Heart left ventricle (tissue), 13 donors: ENCODE data around the gene ASB15.

ENCODE experiments used
- CTCF ChIP-seq, 12 donors: fragments of 200-600 bp; sonication (generic) in 4 of 12; IDR thresholded peaks; one replicate each; pipeline versions ENCODE4 v1.5.0 to v1.8.0; 2018 to 2022; ENCODE audit warnings: antibody characterized with exemption in 12 of 12, mild to moderate bottlenecking in 5 of 12
- POLR2A ChIP-seq, 2 donors: fragments of 450-650 bp; IDR thresholded peaks; one replicate each; pipeline ENCODE4 v1.6.1; 2017; ENCODE audit warnings: antibody characterized with exemption in 2 of 2, mild to moderate bottlenecking in 2 of 2, moderate library complexity in 2 of 2
- donor health status: ischemic (EF 13 %, LVEDD 7.1; RV severe dilation, severe dysfunction).
- donor health status: DM: no; HTN: yes; CAD: no.
- donor health status: DM: no; HTN: no; CAD: no.
- donor health status: ischemic (EF 25% LVEDD 6.9; RV normal size, moderate dysfunction).
- donor health status: ischemic (EF 25% LVEDD 5.7; RV mildly dilated, moderate dysfunction).
- donor health status: ischemic (EF 35%, LVEDD 5.7; RV mildly dilated, moderate dysfunction).
- donor health status: nonischemic (EF 11% LVEDD 7.7; RV severe dilation, severe dysfunction).
- donor health status: DM: yes; HTN: yes; CAD: no.
- donor health status: PGD.
- donor health status: ischemic (EF 29% LVEDD 5.4; RV normal size, mild dysfunction).
- donor health status: nonischemic (EF 23%, LVEDD 6.1; RV moderate dilation, normal function).

- no peak for TF ChIP-seq CTCF (IDR thresholded peaks at IDR 0.05)
- TF ChIP-seq POLR2A (IDR thresholded peaks at IDR 0.05): no peak
These were observed 26.2 kb downstream of the ASB15 start for GRCh38 chr7:123627851-123628250.
